CD14-positive monocyte (primary cell): ENCODE data around the gene SORBS1. TPM values are rescaled to one million over a fixed set of nuclear protein-coding genes. Genes with fewer than 3 reads are reported as not detected.

Experiments
- DNase-seq, 3 donors: peaks; one replicate each; pipeline ENCODE4 v3.0.0-alpha.2; 2011 to 2022
- H2AFZ ChIP-seq: 2 replicates; pipeline ENCODE4 v1.6.0; 2012; ENCODE audit warnings: mild to moderate bottlenecking, low read depth, low read length, inconsistent platforms; ENCODE audit not compliant: insufficient read depth, poor library complexity, severe bottlenecking
- H3K27ac ChIP-seq, 2 donors: 1 replicate in 1 of 2; 2 replicates in 1 of 2; pipeline ENCODE4 v1.5.1; 2012 to 2013; ENCODE audit warnings: low read length in 2 of 2, control low read depth in 1 of 2, inconsistent platforms in 1 of 2, low read depth in 1 of 2, mild to moderate bottlenecking in 1 of 2
- H3K27me3 ChIP-seq, 2 donors: one replicate each; pipeline versions ENCODE4 v1.6.0 to v1.6.1; 2011 to 2013; ENCODE audit warnings: low read length in 2 of 2; ENCODE audit not compliant: control insufficient read depth in 2 of 2, insufficient read depth in 2 of 2
- H3K36me3 ChIP-seq, 2 donors: replicated peaks in 1 of 2; 1 replicate in 1 of 2; 2 replicates in 1 of 2; pipeline versions ENCODE4 v1.5.1 to v1.6.1; 2012 to 2013; ENCODE audit warnings: low read length in 2 of 2, control low read depth in 1 of 2, inconsistent platforms in 1 of 2, mild to moderate bottlenecking in 1 of 2; ENCODE audit not compliant: insufficient read depth in 2 of 2, control insufficient read depth in 1 of 2
- H3K4me1 ChIP-seq, 2 donors: 1 replicate in 1 of 2; 2 replicates in 1 of 2; pipeline versions ENCODE4 v1.5.1 to v1.6.1; 2012 to 2013; ENCODE audit warnings: low read length in 2 of 2, control low read depth in 1 of 2, inconsistent platforms in 1 of 2, mild to moderate bottlenecking in 1 of 2, moderate library complexity in 1 of 2; ENCODE audit not compliant: insufficient read depth in 2 of 2, control insufficient read depth in 1 of 2
- H3K4me2 ChIP-seq: replicated peaks from 2 replicates; pipeline ENCODE3; 2012; ENCODE audit warnings: low read length, moderate library complexity, mild to moderate bottlenecking; ENCODE audit not compliant: poor library complexity, severe bottlenecking; ENCODE audit errors: extremely low read depth
- H3K4me3 ChIP-seq, 3 experiments: fragments of 200-600 bp in 1 of 3; sonication (generic) in 1 of 3; replicated peaks in 1 of 3; 1 replicate in 2 of 3; 2 replicates in 1 of 3; pipeline ENCODE4 v1.5.1; 2011 to 2013; ENCODE audit warnings: low read length in 3 of 3, mild to moderate bottlenecking in 3 of 3, control low read depth in 2 of 3, low read depth in 2 of 3, inconsistent platforms in 1 of 3, moderate library complexity in 1 of 3
- H3K79me2 ChIP-seq: 2 replicates; pipeline ENCODE4 v1.6.0; 2012; ENCODE audit warnings: mild to moderate bottlenecking, control low read depth, inconsistent platforms, low read length, moderate library complexity; ENCODE audit not compliant: insufficient read depth
- H3K9ac ChIP-seq: 2 replicates; pipeline ENCODE4 v1.6.0; 2017; ENCODE audit warnings: low read length, mild to moderate bottlenecking; ENCODE audit not compliant: insufficient read depth, poor library complexity, severe bottlenecking
- H3K9me3 ChIP-seq, 2 donors: replicated peaks in 1 of 2; 1 replicate in 1 of 2; 2 replicates in 1 of 2; pipeline versions ENCODE4 v1.5.1 to v1.6.1; 2012 to 2013; ENCODE audit warnings: low read length in 2 of 2, control low read depth in 1 of 2; ENCODE audit not compliant: control insufficient read depth in 1 of 2, insufficient read depth in 1 of 2
- H4K20me1 ChIP-seq: 2 replicates; pipeline ENCODE4 v1.6.0; 2012; ENCODE audit warnings: mild to moderate bottlenecking, low read length, control low read depth, moderate library complexity; ENCODE audit not compliant: insufficient read depth
- H3K27ac Mint-ChIP-seq, 7 donors: one replicate each; pipeline ENCODE4 v1.8.0; 2020; ENCODE audit warnings: mild to moderate bottlenecking in 7 of 7, mixed read lengths in 7 of 7, moderate library complexity in 6 of 7, inconsistent platforms in 2 of 7
- H3K27me3 Mint-ChIP-seq, 3 donors: one replicate each; pipeline ENCODE4 v1.8.0; 2021 to 2022; ENCODE audit warnings: low read depth in 3 of 3, mild to moderate bottlenecking in 3 of 3, mixed read lengths in 3 of 3, moderate library complexity in 3 of 3, inconsistent platforms in 1 of 3
- H3K36me3 Mint-ChIP-seq, 2 donors: one replicate each; pipeline ENCODE4 v1.8.0; 2020; ENCODE audit warnings: mixed read lengths in 2 of 2, inconsistent platforms in 1 of 2, mild to moderate bottlenecking in 1 of 2
- H3K4me1 Mint-ChIP-seq: one replicate; pipeline ENCODE4 v1.8.0; 2020; ENCODE audit warnings: mild to moderate bottlenecking, mixed read lengths
- H3K4me3 Mint-ChIP-seq, 2 donors: one replicate each; pipeline ENCODE4 v1.8.0; 2020; ENCODE audit warnings: mild to moderate bottlenecking in 2 of 2, mixed read lengths in 2 of 2, moderate library complexity in 1 of 2
- H3K9me3 Mint-ChIP-seq, 7 donors: one replicate each; pipeline ENCODE4 v1.8.0; 2020 to 2022; ENCODE audit warnings: mixed read lengths in 7 of 7, mild to moderate bottlenecking in 6 of 7, moderate library complexity in 6 of 7, inconsistent platforms in 2 of 7
- WGBS: methylation state at CpG from one replicate; pipeline ENCODE4 v1.1.5; 2013; ENCODE audit warnings: missing lambda C conversion rate; ENCODE audit not compliant: insufficient coverage; 5-methylcytosine and 5-hydroxymethylcytosine counted together
- intact Hi-C, 2 donors: fragments of 100-400 bp; cut with micrococcal nuclease; formaldehyde crosslinking; loops; one replicate each; pipeline versions ENCODE4 v1.15.0 to v1.15.1; 2023
- polyA plus RNA-seq, 3 donors: library from polyadenylated mRNA; depleted of rRNA in 1 of 3; unstranded in 2 of 3; stranded (reverse) in 1 of 3; fragments of 300-500 nt in 2 of 3; fragments of >200 nt in 1 of 3; fragmentation: Illumina TruSeq in 2 of 3; gene quantifications; 1 replicate in 2 of 3; 2 replicates in 1 of 3; pipeline ENCODE4 v1.2.3, GENCODE V29; 2012 to 2021
- TF ChIP-seq, protein P1 (sequence below): fragments of 200-600 bp; IDR thresholded peaks from one replicate; pipeline ENCODE4 v1.8.0; 2022; ENCODE audit warnings: antibody characterized with exemption, mild to moderate bottlenecking

Gene SORBS1
- polyA plus RNA-seq, 3 donors, result 0.08 to 0.15 TPM; not detected in 1

DNA sequence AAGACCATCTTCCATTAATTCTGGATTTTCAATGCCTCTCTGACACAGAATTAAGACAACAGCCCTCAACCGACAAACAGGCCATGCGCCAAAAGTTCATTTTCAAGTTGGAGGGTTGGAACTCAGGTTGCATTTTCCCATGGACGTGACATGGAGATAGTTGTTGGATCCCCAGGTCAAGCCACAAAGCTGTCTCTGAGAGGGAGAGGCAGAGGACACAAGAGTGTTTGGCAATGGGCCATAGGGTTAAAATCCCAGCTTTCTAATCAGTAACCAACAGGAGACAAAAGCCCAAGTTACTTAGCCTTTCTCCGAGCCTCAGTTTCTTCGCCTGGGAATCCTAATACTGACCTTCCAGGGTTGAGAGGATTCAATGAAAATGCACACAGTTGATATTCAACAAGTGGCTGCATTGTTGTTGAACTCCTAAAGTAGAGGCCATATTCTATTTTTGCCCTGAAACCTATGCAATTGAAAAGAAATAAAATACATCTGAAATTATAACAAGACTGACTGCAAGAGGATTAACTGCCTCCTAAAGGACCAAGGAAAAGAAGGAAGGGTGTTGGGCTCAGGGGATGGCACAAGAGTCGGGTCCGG, 44.3 kb downstream of the SORBS1 start:
- no peaks in the 10 kb centered on the region for H3K4me1 Mint-ChIP-seq
- H3K4me1 ChIP-seq, result no peaks in the 10 kb centered on the region
- H3K9me3 Mint-ChIP-seq, result peaks cover 0 to 2% (median 0%) of the 10 kb centered on the region in 7 donors
- 86% methylated on average over 1 of the region's 7 CpGs for WGBS
- H3K27me3 Mint-ChIP-seq, result peaks cover 0 to 4% (median 1%) of the 10 kb centered on the region in 3 donors
- H2AFZ ChIP-seq, result no peak overlapping the region
- H3K4me3 ChIP-seq, result no peak overlapping the region
- no peak overlapping the region for H3K4me3 Mint-ChIP-seq
- H3K36me3 Mint-ChIP-seq, result no peaks in the 10 kb centered on the region
- no peaks in the 10 kb centered on the region for H3K36me3 ChIP-seq
- H3K9me3 ChIP-seq, result no peaks in the 10 kb centered on the region
- no peaks in the 10 kb centered on the region for H3K79me2 ChIP-seq
- no peak overlapping the region for H3K27ac ChIP-seq
- H3K27me3 ChIP-seq, result no peaks in the 10 kb centered on the region
- H4K20me1 ChIP-seq, result no peaks in the 10 kb centered on the region
- TF ChIP-seq, protein P1, sequence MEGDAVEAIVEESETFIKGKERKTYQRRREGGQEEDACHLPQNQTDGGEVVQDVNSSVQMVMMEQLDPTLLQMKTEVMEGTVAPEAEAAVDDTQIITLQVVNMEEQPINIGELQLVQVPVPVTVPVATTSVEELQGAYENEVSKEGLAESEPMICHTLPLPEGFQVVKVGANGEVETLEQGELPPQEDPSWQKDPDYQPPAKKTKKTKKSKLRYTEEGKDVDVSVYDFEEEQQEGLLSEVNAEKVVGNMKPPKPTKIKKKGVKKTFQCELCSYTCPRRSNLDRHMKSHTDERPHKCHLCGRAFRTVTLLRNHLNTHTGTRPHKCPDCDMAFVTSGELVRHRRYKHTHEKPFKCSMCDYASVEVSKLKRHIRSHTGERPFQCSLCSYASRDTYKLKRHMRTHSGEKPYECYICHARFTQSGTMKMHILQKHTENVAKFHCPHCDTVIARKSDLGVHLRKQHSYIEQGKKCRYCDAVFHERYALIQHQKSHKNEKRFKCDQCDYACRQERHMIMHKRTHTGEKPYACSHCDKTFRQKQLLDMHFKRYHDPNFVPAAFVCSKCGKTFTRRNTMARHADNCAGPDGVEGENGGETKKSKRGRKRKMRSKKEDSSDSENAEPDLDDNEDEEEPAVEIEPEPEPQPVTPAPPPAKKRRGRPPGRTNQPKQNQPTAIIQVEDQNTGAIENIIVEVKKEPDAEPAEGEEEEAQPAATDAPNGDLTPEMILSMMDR, result no peak
- H3K4me2 ChIP-seq, result no peak overlapping the region
- no peak overlapping the region for H3K27ac Mint-ChIP-seq
- intact Hi-C loops, result no loop called here
- no peak for DNase-seq
- no peak overlapping the region for H3K9ac ChIP-seq

DNA sequence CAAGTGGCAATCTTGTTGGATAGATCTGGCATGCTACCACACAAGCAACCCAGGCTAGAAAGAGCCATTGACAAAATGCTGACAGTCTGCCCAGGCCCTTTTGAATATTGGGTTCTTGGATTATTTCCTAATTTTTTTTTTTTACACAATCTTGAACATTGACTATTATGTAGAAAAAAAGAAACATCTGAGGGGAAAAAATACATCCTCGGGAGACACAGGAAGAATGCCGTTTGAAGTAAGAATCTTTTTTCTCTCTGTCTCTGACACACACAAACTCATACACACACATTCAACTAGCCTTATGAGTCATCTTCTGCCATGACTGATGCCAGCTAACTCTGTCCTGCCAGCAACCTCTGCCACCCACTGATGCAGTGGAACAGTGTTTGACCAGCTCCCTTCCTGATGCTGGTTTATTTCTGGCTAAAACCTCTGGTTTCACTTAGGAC, 47.2 kb downstream of the SORBS1 start:
- no peaks in the 10 kb centered on the region for H4K20me1 ChIP-seq
- H3K27me3 ChIP-seq, result no peaks in the 10 kb centered on the region
- Mint-ChIP-seq H3K4me1 (no peaks in the 10 kb centered on the region), H3K9me3 (peaks cover 0 to 2% (median 0%) of the 10 kb centered on the region in 7 donors), H3K27ac (no peak overlapping the region), H3K4me3 (no peak overlapping the region), H3K27me3 (peaks cover 0 to 4% (median 0%) of the 10 kb centered on the region in 3 donors), H3K36me3 (no peaks in the 10 kb centered on the region)
- H3K9ac ChIP-seq, result no peak overlapping the region
- no peak overlapping the region for H2AFZ ChIP-seq
- no peak overlapping the region for H3K27ac ChIP-seq
- intact Hi-C loops, result no loop called here
- TF ChIP-seq, protein P1, result no peak
- H3K9me3 ChIP-seq, result no peaks in the 10 kb centered on the region
- H3K79me2 ChIP-seq, result no peaks in the 10 kb centered on the region
- no peak overlapping the region for H3K4me2 ChIP-seq
- H3K36me3 ChIP-seq, result no peaks in the 10 kb centered on the region
- no peak overlapping the region for H3K4me3 ChIP-seq
- WGBS, result no CpG with 5 or more reads among the region's 2 CpGs
- DNase-seq, result no peak
- no peaks in the 10 kb centered on the region for H3K4me1 ChIP-seq
